GM23248 (cell line): ENCODE measurements around the gene CUZD1. TPM values are rescaled to one million over a fixed set of nuclear protein-coding genes. Genes with fewer than 3 reads are reported as not detected.

Experiments used
- DNase-seq: peaks from one replicate; pipeline ENCODE4 v3.0.0-alpha.2; 2015
- H2AFZ ChIP-seq: fragments of 200-600 bp; sonication (generic); 2 replicates; pipeline ENCODE4 v1.6.1; 2016; ENCODE audit warnings: antibody characterized with exemption
- H3F3A ChIP-seq: fragments of 200-600 bp; sonication (generic); 2 replicates; pipeline ENCODE4 v1.6.1; 2016; ENCODE audit warnings: mild to moderate bottlenecking, antibody characterized with exemption, mixed run types; ENCODE audit not compliant: insufficient read depth
- H3K27ac ChIP-seq: fragments of 200-600 bp; sonication (generic); 2 replicates; pipeline ENCODE4 v1.5.1; 2016; ENCODE audit warnings: mild to moderate bottlenecking
- H3K27me3 ChIP-seq: fragments of 200-600 bp; sonication (generic); replicated peaks from 2 replicates; pipeline ENCODE4 v1.6.1; 2016; ENCODE audit warnings: mild to moderate bottlenecking; ENCODE audit not compliant: insufficient read depth
- H3K36me3 ChIP-seq: fragments of 200-600 bp; sonication (generic); 2 replicates; pipeline ENCODE4 v1.6.1; 2016; ENCODE audit warnings: low read depth, mild to moderate bottlenecking
- H3K4me1 ChIP-seq: fragments of 200-600 bp; sonication (generic); 2 replicates; pipeline ENCODE4 v1.6.1; 2016; ENCODE audit warnings: mild to moderate bottlenecking; ENCODE audit not compliant: insufficient read depth
- H3K4me2 ChIP-seq: fragments of 200-600 bp; sonication (generic); one replicate; pipeline ENCODE4 v1.6.1; 2016; ENCODE audit warnings: mild to moderate bottlenecking; ENCODE audit not compliant: unreplicated experiment
- H3K4me3 ChIP-seq: fragments of 200-600 bp; sonication (generic); 2 replicates; pipeline ENCODE4 v1.5.1; 2016; ENCODE audit warnings: mild to moderate bottlenecking
- H3K79me2 ChIP-seq: fragments of 200-600 bp; sonication (generic); 2 replicates; pipeline ENCODE4 v1.6.1; 2016; ENCODE audit warnings: mild to moderate bottlenecking; ENCODE audit not compliant: insufficient read depth
- H3K9ac ChIP-seq: fragments of 200-600 bp; sonication (generic); 2 replicates; pipeline ENCODE4 v1.6.1; 2016; ENCODE audit warnings: mild to moderate bottlenecking
- H3K9me2 ChIP-seq: fragments of 200-600 bp; sonication (generic); 2 replicates; pipeline ENCODE4 v1.6.1; 2016; ENCODE audit warnings: mixed run types, mild to moderate bottlenecking, moderate library complexity; ENCODE audit not compliant: insufficient read depth
- H3K9me3 ChIP-seq: fragments of 200-600 bp; sonication (generic); one replicate; pipeline ENCODE4 v1.6.1; 2017; ENCODE audit warnings: low read depth
- H4K20me1 ChIP-seq: fragments of 200-600 bp; sonication (generic); 2 replicates; pipeline ENCODE4 v1.6.0; 2016; ENCODE audit not compliant: insufficient read depth
- EZH2 ChIP-seq: fragments of 200-600 bp; sonication (generic); IDR thresholded peaks from 2 replicates; pipeline ENCODE4 v1.6.1; 2018; ENCODE audit warnings: antibody characterized with exemption, mild to moderate bottlenecking; ENCODE audit not compliant: insufficient read depth, poor library complexity, severe bottlenecking
- EZH2phosphoT487 ChIP-seq: fragments of 200-600 bp; sonication (generic); IDR thresholded peaks from 2 replicates; pipeline ENCODE4 v1.6.1; 2018; ENCODE audit warnings: antibody characterized with exemption, moderate library complexity, mild to moderate bottlenecking, low read depth; ENCODE audit not compliant: insufficient read depth
- WGBS, 2 experiments: methylation state at CpG; one replicate each; pipeline ENCODE4 v1.1.6; 2015 to 2017; ENCODE audit warnings: low lambda C conversion rate in 2 of 2, low coverage in 1 of 2; ENCODE audit errors: missing lambda C conversion rate in 2 of 2; 5-methylcytosine and 5-hydroxymethylcytosine counted together
- in situ Hi-C: fragments of 300-500 bp; cut with MboI; formaldehyde crosslinking; loops from 2 replicates; pipeline ENCODE4 v1.15.0; 2020
- polyA plus RNA-seq: library from polyadenylated mRNA; unstranded; fragments of >200 nt; fragmentation: Nextera tagmentation; extraction: Ambion mirVana; gene quantifications from 2 replicates; pipeline ENCODE4 v1.2.1, GENCODE V29; 2016
- total RNA-seq: library from RNA; depleted of rRNA; stranded (reverse); fragments of >200 nt; shearing (Covaris generic); gene quantifications from 2 replicates; pipeline ENCODE4 v1.2.3, GENCODE V29; 2014; rRNA removed

The CUZD1 gene
- total and polyA plus RNA-seq, 2 experiments from 2014 or later: 0.11 to 0.31 TPM

GRCh38 chr10:122796796-122797195 is 48.9 kb downstream of the CUZD1 start:
- Histone ChIP-seq H3F3A (no peaks in the 10 kb centered on the region), H3K27ac (no peak overlapping the region), H4K20me1 (no peaks in the 10 kb centered on the region), H3K27me3 (no peaks in the 10 kb centered on the region), H2AFZ (no peak overlapping the region), H3K4me1 (no peaks in the 10 kb centered on the region), H3K79me2 (no peaks in the 10 kb centered on the region), H3K9ac (no peak overlapping the region), H3K4me3 (no peak overlapping the region), H3K9me3 (no peaks in the 10 kb centered on the region), H3K4me2 (no peak overlapping the region), H3K36me3 (no peaks in the 10 kb centered on the region), H3K9me2 (peaks cover 4% of the 10 kb centered on the region; the same call in 1 of the 2 replicates)
- in situ Hi-C loops: no loop called here
- WGBS, 2 experiments: 0% methylated on average over 2 of the region's 2 CpGs
- DNase-seq: no peak
- TF ChIP-seq EZH2 (no peak), EZH2phosphoT487 (no peak)

- peaks cover 4% of the 10 kb centered on the region; the same call in 1 of the 2 replicates for H3K9me2 ChIP-seq
- no peaks in the 10 kb centered on the region for H3K27me3 ChIP-seq
- TF ChIP-seq EZH2phosphoT487: no peak
- TF ChIP-seq EZH2: no peak
- H3K4me2 ChIP-seq: no peak overlapping the region
- no peak overlapping the region for H3K4me3 ChIP-seq
- H3K4me1 ChIP-seq: no peaks in the 10 kb centered on the region
- H3K9me3 ChIP-seq: no peaks in the 10 kb centered on the region
- no peaks in the 10 kb centered on the region for H3K79me2 ChIP-seq
- no peaks in the 10 kb centered on the region for H3F3A ChIP-seq
- H3K9ac ChIP-seq: no peak overlapping the region
- no peak overlapping the region for H3K27ac ChIP-seq
- no peak overlapping the region for H2AFZ ChIP-seq
- no peaks in the 10 kb centered on the region for H3K36me3 ChIP-seq
- in situ Hi-C loops: no loop called here
- WGBS, 2 experiments: 31 to 32% methylated on average over 5 of the region's 5 CpGs
- DNase-seq: no peak
- H4K20me1 ChIP-seq: no peaks in the 10 kb centered on the region
Measured at GRCh38 chr10:122795924-122796323, 49.7 kb downstream of the CUZD1 start.

- Histone ChIP-seq H4K20me1 (no peaks in the 10 kb centered on the region), H3K4me2 (no peak overlapping the region), H3K36me3 (no peaks in the 10 kb centered on the region), H3K4me1 (no peaks in the 10 kb centered on the region), H2AFZ (no peak overlapping the region), H3F3A (no peaks in the 10 kb centered on the region), H3K9ac (no peak overlapping the region), H3K79me2 (no peaks in the 10 kb centered on the region), H3K27me3 (no peaks in the 10 kb centered on the region), H3K4me3 (no peak overlapping the region), H3K27ac (no peak overlapping the region), H3K9me3 (no peaks in the 10 kb centered on the region), H3K9me2 (no peaks in the 10 kb centered on the region)
- peak; percentile 43 for DNase-seq
- TF ChIP-seq EZH2phosphoT487 (no peak), EZH2 (no peak)
- 0 to 2% methylated on average over 3 of the region's 3 CpGs for WGBS, 2 experiments
- in situ Hi-C loops: no loop called here
Measured at GRCh38 chr10:122786269-122786668, 59.4 kb downstream of the CUZD1 start.

- H3K9ac ChIP-seq: no peak overlapping the region
- H3K4me3 ChIP-seq: no peak overlapping the region
- 6 to 10% methylated on average over 1 of the region's 1 CpG for WGBS, 2 experiments
- H3K79me2 ChIP-seq: no peaks in the 10 kb centered on the region
- in situ Hi-C loops: no loop called here
- no peak for DNase-seq
- H3F3A ChIP-seq: no peaks in the 10 kb centered on the region
- H3K4me2 ChIP-seq: no peak overlapping the region
- no peaks in the 10 kb centered on the region for H3K9me2 ChIP-seq
- H3K36me3 ChIP-seq: no peaks in the 10 kb centered on the region
- H2AFZ ChIP-seq: no peak overlapping the region
- H4K20me1 ChIP-seq: no peaks in the 10 kb centered on the region
- no peaks in the 10 kb centered on the region for H3K9me3 ChIP-seq
- no peak for TF ChIP-seq EZH2phosphoT487
- TF ChIP-seq EZH2: no peak
- H3K4me1 ChIP-seq: no peaks in the 10 kb centered on the region
- no peaks in the 10 kb centered on the region; the same call in 1 of the 2 replicates for H3K27me3 ChIP-seq
- H3K27ac ChIP-seq: no peak overlapping the region
Measured at GRCh38 chr10:122782911-122783310, 62.7 kb downstream of the CUZD1 start.

Other genes with a start within 250 kb of the CUZD1 start
- not detected in 2 replicates for gene C10orf120, start 146.0 kb downstream of the CUZD1 start, total RNA-seq
- gene C10orf120, start 146.0 kb downstream of the CUZD1 start, polyA plus RNA-seq: not detected in 2 replicates
- 3.3 and 3.8 TPM in 2 replicates for gene FAM24B, start 33.7 kb upstream of the CUZD1 start, total RNA-seq
- 5.7 and 7.0 TPM in 2 replicates for gene FAM24B, start 33.7 kb upstream of the CUZD1 start, polyA plus RNA-seq
- gene FAM24A, start 64.8 kb upstream of the CUZD1 start, total RNA-seq: not detected in 2 replicates
- gene FAM24A, start 64.8 kb upstream of the CUZD1 start, polyA plus RNA-seq: not detected in 2 replicates
- 8.8 and 15.0 TPM in 2 replicates for gene C10orf88, start 108.4 kb upstream of the CUZD1 start, total RNA-seq
- 12.0 and 12.5 TPM in 2 replicates for gene C10orf88, start 108.4 kb upstream of the CUZD1 start, polyA plus RNA-seq
- gene PSTK, start 134.5 kb upstream of the CUZD1 start, total RNA-seq: 1.4 and 4.9 TPM in 2 replicates
- 7.0 and 7.1 TPM in 2 replicates for gene PSTK, start 134.5 kb upstream of the CUZD1 start, polyA plus RNA-seq
- gene IKZF5, start 162.9 kb upstream of the CUZD1 start, total RNA-seq: 2.7 and 4.2 TPM in 2 replicates
- 9.0 and 10.1 TPM in 2 replicates for gene IKZF5, start 162.9 kb upstream of the CUZD1 start, polyA plus RNA-seq
- 3.7 and 3.9 TPM in 2 replicates for gene ACADSB, start 163.1 kb upstream of the CUZD1 start, total RNA-seq
- 8.2 and 10.5 TPM in 2 replicates for gene ACADSB, start 163.1 kb upstream of the CUZD1 start, polyA plus RNA-seq